NK-92 treated with Interleukin-12 subunit alpha and Interleukin-12 subunit beta, amount 100 ng/mL, for 24 hours (cell line): ENCODE data around the gene PLXDC2.

Source experiments
- DNase-seq: peaks from one replicate; lab custom pipeline; 2025; lab: John Stamatoyannopoulos, UW

Gene PLXDC2

GRCh38 chr10:19815731-19816410 lies 361 bp upstream of the PLXDC2 start:
- DNase-seq = no peak

GRCh38 chr10:19817231-19817933 lies 1.1 kb downstream of the PLXDC2 start:
- no peak for DNase-seq

- no peak for DNase-seq
These were observed 2.6 kb downstream of the PLXDC2 start for GRCh38 chr10:19818876-19819275.

- DNase-seq = no peak
These were observed 3.3 kb downstream of the PLXDC2 start for GRCh38 chr10:19819419-19820033.

GRCh38 chr10:19824381-19825342 lies 8.4 kb downstream of the PLXDC2 start:
- no peak for DNase-seq

- no peak for DNase-seq
These were observed 9.5 kb downstream of the PLXDC2 start for GRCh38 chr10:19825700-19826099.

GRCh38 chr10:19826712-19827111 lies 10.5 kb downstream of the PLXDC2 start:
- no peak for DNase-seq

GRCh38 chr10:19828278-19829049 lies 12.2 kb downstream of the PLXDC2 start:
- no peak for DNase-seq

GRCh38 chr10:19832699-19833098 lies 16.5 kb downstream of the PLXDC2 start:
- DNase-seq = no peak

GRCh38 chr10:19833170-19833824 lies 17.1 kb downstream of the PLXDC2 start:
- no peak for DNase-seq

GRCh38 chr10:19835952-19836351 lies 19.7 kb downstream of the PLXDC2 start:
- no peak for DNase-seq

- no peak for DNase-seq
These were observed 22.9 kb downstream of the PLXDC2 start for GRCh38 chr10:19839090-19839489.

- no peak for DNase-seq
These were observed 23.3 kb downstream of the PLXDC2 start for GRCh38 chr10:19839552-19839951.

GRCh38 chr10:19840776-19841175 lies 24.5 kb downstream of the PLXDC2 start:
- DNase-seq = no peak

- DNase-seq = no peak
These were observed 27.3 kb downstream of the PLXDC2 start for GRCh38 chr10:19843487-19843886.

GRCh38 chr10:19845503-19846368 lies 29.5 kb downstream of the PLXDC2 start:
- no peak for DNase-seq

- no peak for DNase-seq
These were observed 31.1 kb downstream of the PLXDC2 start for GRCh38 chr10:19847321-19847720.

GRCh38 chr10:19848226-19848985 lies 32.2 kb downstream of the PLXDC2 start:
- no peak for DNase-seq

GRCh38 chr10:19853831-19854230 lies 37.6 kb downstream of the PLXDC2 start:
- DNase-seq = no peak
